ENCODE measurements around the gene HINT2. TPM values are rescaled to one million over a fixed set of nuclear protein-coding genes. Genes with fewer than 3 reads are reported as not detected.

Gene HINT2
- total RNA-seq, 1 donor from 2014 or later: 71.1 TPM

DNA sequence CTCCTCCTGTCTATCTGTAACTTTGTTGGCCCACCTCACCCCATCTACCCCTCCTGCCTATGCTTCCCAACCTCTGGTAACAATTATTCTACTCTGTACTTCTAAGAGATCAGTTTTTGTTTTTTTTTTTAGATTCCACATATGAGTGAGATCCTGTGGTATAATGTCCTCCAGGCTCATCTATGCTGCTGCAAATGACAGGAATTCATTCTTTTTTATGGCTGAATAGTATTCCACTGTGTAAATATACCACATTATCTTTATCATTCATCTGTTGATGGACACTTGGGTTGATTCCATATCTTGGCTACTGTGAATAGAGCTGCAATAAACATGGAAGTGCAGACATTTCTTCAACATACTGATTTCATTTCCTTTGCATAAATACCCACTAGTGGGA lies 31.4 kb downstream of the HINT2 start:
- H3K4me1 ChIP-seq: no peaks in the 10 kb centered on the region
- no peaks in the 10 kb centered on the region for H3K27me3 ChIP-seq (ENCODE audit: low read depth)
- peaks cover 3% of the 10 kb centered on the region for H3K36me3 ChIP-seq
- no peak overlapping the region for H3K4me3 ChIP-seq
- intact Hi-C loops (cut with micrococcal nuclease): no loop called here
- H3K9me3 ChIP-seq (replicated peaks): no peaks in the 10 kb centered on the region
- TF ChIP-seq, protein P1, sequence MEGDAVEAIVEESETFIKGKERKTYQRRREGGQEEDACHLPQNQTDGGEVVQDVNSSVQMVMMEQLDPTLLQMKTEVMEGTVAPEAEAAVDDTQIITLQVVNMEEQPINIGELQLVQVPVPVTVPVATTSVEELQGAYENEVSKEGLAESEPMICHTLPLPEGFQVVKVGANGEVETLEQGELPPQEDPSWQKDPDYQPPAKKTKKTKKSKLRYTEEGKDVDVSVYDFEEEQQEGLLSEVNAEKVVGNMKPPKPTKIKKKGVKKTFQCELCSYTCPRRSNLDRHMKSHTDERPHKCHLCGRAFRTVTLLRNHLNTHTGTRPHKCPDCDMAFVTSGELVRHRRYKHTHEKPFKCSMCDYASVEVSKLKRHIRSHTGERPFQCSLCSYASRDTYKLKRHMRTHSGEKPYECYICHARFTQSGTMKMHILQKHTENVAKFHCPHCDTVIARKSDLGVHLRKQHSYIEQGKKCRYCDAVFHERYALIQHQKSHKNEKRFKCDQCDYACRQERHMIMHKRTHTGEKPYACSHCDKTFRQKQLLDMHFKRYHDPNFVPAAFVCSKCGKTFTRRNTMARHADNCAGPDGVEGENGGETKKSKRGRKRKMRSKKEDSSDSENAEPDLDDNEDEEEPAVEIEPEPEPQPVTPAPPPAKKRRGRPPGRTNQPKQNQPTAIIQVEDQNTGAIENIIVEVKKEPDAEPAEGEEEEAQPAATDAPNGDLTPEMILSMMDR (IDR thresholded peaks at IDR 0.05; ENCODE audit: borderline replicate concordance): no peak
- no peak overlapping the region for H3K27ac ChIP-seq (replicated peaks)
- DNase-seq: no peak

DNA sequence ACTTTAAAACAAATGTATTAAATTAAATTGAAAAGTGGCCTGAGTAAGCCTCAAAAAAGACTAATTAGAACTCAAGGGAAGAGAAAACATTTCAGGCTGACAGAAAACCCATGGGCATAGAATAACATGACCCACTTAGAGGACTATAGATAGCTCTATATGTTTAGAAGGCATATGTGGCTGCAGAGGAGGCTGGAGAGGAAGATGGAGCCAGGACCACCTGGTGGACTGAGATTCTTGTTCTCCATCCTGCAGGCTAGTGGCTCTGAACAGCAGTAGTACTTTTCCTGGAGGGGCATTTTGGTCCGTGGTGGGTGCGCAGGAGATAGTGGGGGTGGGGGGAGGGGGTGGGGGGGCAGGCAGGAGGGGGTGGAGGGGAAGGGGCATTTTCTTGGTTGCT lies 33.8 kb downstream of the HINT2 start:
- intact Hi-C loops (cut with micrococcal nuclease): no loop called here
- Histone ChIP-seq H3K27me3 (ENCODE audit: low read depth) (no peaks in the 10 kb centered on the region), H3K27ac (replicated peaks) (no peak overlapping the region), H3K4me1 (no peaks in the 10 kb centered on the region), H3K36me3 (peaks cover 3% of the 10 kb centered on the region), H3K9me3 (replicated peaks) (no peaks in the 10 kb centered on the region), H3K4me3 (no peak overlapping the region)
- no peak for DNase-seq
- TF ChIP-seq, protein P1 (IDR thresholded peaks at IDR 0.05; ENCODE audit: borderline replicate concordance): no peak

DNA sequence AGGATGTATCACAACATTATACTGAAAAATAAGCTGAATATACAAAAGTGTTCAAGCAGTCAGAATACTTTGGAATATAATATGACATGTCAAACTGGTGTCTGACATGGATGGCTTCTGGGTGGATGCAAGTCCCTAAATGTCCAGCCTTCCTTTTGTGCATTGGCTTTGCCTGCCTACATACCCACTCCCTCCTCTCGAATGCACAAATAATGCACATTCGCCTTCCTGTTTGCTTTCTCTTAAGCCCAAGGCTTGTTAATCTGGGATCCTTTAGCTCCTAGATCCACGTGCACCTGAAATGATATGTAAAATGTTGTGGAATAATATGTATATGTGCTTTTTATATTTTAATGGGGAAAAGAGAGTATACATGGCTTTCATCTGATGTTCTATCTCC lies 36.3 kb downstream of the HINT2 start:
- intact Hi-C loops (cut with micrococcal nuclease): no loop called here
- Histone ChIP-seq H3K36me3 (peaks cover 2% of the 10 kb centered on the region), H3K27me3 (ENCODE audit: low read depth) (no peaks in the 10 kb centered on the region), H3K4me3 (no peak overlapping the region), H3K9me3 (replicated peaks) (no peaks in the 10 kb centered on the region), H3K27ac (replicated peaks) (no peak overlapping the region), H3K4me1 (peaks cover 8% of the 10 kb centered on the region)
- no peak for DNase-seq
- TF ChIP-seq, protein P1 (IDR thresholded peaks at IDR 0.05; ENCODE audit: borderline replicate concordance): no peak

DNA sequence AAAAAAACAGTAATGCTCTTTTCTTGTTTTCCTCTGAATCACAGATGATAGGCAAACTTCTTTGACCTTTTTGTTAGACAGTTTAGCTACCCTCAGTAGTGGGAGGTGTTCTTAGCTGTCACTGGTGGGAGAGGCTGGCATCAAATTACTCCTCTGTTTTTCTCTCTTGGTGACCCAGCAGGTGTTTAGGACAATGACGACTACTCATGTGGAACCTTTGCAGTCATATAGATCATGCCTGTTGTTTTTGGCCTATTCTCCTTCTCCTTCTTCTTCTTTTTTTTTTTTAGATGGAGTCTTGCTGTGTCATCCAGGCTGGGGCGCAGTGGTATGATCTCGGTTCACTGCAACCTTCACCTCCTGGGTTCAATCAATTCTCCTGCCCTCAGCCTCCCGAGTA lies 38.8 kb downstream of the HINT2 start:
- H3K4me3 ChIP-seq: no peak overlapping the region
- intact Hi-C loops (cut with micrococcal nuclease): no loop called here
- H3K4me1 ChIP-seq: peaks cover 22% of the 10 kb centered on the region
- no peak for DNase-seq
- TF ChIP-seq, protein P1 (IDR thresholded peaks at IDR 0.05; ENCODE audit: borderline replicate concordance): no peak
- no peaks in the 10 kb centered on the region for H3K27me3 ChIP-seq (ENCODE audit: low read depth)
- no peaks in the 10 kb centered on the region for H3K36me3 ChIP-seq
- no peaks in the 10 kb centered on the region for H3K9me3 ChIP-seq (replicated peaks)
- H3K27ac ChIP-seq (replicated peaks): peak overlapping the region; percentile 35

DNA sequence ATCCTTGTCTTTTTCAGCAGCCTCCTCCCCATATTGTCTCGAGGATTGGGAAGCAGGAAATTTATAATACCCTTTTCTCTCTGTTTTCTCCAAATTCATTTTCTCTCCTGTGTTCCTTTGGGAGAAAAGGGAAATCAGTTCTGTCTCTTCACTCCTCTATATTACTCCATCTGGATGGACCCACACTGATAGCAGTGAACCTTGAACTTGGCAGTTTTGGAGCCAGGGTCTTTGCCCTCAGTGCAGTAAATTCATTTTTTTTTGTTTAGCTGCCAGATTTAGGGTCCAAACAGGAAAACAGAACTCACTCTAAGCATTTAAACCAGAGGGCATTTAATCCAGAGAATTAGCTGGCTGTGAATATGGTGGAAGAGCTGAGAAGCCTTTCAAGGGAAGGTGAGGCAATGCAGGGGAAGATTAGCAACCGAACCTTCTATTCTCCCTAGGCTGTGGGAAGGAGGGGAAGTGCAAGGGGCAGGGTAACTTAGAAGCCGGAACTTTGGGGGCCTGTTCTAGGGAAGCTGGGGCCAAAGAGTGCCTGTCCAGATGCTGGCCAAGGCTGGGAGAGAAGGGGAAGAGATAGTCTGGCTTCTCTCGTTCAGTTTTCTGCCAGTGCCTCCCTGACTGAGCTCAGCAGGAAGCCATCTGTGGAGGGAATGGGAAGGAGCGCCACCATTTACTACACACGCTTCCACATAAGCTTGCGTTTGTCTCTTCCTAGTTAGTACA lies 39.8 kb downstream of the HINT2 start:
- Histone ChIP-seq H3K4me1 (peaks cover 31% of the 10 kb centered on the region), H3K9me3 (replicated peaks) (no peaks in the 10 kb centered on the region), H3K27ac (replicated peaks) (peak overlapping the region; percentile 35), H3K27me3 (ENCODE audit: low read depth) (no peaks in the 10 kb centered on the region), H3K4me3 (no peak overlapping the region), H3K36me3 (no peaks in the 10 kb centered on the region)
- TF ChIP-seq, protein P1 (IDR thresholded peaks at IDR 0.05; ENCODE audit: borderline replicate concordance): no peak
- no peak for DNase-seq
- intact Hi-C loops (cut with micrococcal nuclease): no loop called here
